GM21381 (cell line): ENCODE data around the gene TRAPPC4.
"Not testable (repeated sequence)": the region's sequence is repeated elsewhere in the genome, so short reads cannot be mapped to it uniquely, and the experiment has no call there.

Experiments
- ATAC-seq: cut with Tn5 transposase; IDR thresholded peaks from one replicate; pipeline ENCODE4 v1.9.1; 2021; ENCODE audit warnings: mild to moderate bottlenecking, moderate library complexity; ENCODE audit not compliant: unreplicated experiment

Gene TRAPPC4

GRCh38 chr11:119018074-119018938 lies at the start of gene TRAPPC4, which contains the start of gene RPS25:
TSS of gene TRAPPC4 (plus strand) at chr11:119018766. CDS start at chr11:119018796, 30 bp downstream.
TSS of gene RPS25 (minus strand) at chr11:119018343. CDS start at chr11:119018284, 59 bp downstream.
- ATAC-seq: peak; percentile 84

DNA sequence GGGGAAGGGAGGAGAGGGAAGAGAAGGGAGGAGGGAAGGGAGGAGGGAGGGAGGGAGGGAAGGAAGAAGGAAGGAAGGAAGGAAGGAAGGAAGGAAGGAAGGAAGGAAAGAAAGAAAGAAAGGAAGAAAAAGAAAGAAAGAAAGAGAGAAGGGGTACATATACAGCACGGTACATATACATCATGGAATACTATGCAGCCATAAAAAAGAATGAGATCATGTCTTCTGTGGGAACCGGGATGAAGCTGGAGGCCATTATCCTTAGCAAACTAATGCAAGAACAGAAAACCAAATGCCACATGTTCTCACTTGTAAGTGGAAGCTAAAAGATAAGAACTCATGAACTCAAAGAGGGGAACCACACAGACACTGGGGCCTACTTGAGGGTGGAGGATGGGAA lies 49.1 kb upstream of the TRAPPC4 start:
- not testable (repeated sequence) for ATAC-seq

DNA sequence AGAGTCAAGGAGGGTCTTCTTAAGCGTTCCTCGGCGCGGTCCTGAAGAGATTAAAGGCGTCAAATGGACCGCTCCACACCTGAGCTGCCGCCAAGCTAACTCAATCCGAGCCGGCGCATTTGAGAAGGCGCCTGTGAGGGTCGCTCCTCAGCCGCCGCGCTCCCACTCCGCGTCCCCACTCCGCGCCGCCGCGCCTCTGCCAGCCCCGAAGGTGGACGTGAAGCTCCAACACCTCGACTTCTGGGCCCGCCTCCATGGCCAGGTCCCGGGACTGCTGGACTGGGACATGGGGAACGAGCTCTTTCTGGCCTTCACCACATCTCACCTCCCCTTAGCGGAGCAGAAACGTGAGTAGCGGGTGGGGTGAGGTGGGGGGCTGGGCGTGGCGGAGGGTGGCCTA lies 46.9 kb upstream of the TRAPPC4 start, which contains the start of gene FOXR1:
FOXR1 (plus strand) TSS at position 116 of the 400 bp plus-strand sequence; CDS start at position 287, 171 bp downstream.
- no peak for ATAC-seq

DNA sequence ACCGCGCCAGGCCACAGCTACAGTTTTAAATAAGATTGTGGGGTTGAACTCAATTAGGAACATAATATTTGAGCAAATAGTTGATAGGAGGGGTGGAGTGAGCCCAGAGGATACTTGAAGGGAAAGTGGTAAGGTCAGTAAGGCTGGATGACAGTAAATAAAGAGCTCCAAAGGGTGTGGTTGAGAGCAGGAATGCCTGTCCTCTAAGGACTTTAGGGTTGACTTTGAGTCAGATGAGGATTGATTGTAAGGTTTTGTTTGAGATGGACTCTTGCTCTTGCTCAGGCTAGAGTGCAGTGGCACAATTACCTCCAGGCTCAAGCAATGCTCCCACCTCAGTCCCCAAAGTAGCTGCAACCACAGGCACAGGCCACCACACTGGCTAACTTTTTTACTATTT lies 44.6 kb upstream of the TRAPPC4 start:
- ATAC-seq: no peak

DNA sequence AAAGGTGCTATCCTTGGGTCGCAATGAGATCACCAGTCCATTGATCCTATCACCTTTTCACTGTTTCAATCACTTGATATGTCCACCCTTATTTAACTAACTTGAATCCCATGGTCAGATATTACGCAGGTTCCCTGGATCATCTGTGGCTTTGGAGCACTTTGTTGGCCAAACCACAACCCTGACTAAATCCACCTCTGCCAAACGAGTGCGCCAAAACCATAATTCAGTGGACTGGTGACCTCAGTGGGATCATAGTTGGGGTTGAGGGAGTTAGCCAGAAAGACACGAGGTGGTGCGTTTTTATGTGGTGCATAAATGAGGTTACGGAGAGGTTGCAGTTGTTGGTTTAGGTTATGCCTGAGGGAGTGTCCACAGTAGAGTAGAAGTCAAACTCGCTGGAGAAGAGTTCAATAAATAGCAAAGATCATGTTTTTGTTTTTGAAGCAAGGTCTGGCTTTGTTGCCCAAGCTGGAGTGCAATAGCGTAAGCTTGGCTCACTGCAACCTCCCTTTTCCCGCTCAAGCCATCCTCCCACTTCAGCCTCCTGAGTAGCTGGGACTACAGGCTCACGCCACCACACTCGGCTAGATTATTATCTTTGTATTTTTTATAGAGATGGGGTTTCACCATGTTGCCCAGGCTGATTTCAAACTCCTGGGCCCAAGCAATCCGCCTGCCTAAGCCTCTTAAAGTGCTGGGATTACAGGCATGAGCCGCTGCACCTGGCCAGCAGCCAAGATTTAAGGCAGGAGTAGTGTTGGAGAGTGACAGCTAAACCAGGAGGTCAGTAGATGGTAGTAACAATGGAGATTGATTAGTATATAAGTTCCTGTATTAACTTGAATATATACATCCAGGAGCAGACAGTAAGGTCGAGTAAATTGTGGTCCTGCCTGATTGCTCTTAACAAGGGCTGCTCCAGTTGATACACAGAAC lies 42.5 kb upstream of the TRAPPC4 start:
- no peak for ATAC-seq

- ATAC-seq: no peak
These were observed 39.1 kb upstream of the TRAPPC4 start for GRCh38 chr11:118979434-118979833.

- ATAC-seq: no peak
These were observed 38.2 kb upstream of the TRAPPC4 start for GRCh38 chr11:118980191-118980881.

DNA sequence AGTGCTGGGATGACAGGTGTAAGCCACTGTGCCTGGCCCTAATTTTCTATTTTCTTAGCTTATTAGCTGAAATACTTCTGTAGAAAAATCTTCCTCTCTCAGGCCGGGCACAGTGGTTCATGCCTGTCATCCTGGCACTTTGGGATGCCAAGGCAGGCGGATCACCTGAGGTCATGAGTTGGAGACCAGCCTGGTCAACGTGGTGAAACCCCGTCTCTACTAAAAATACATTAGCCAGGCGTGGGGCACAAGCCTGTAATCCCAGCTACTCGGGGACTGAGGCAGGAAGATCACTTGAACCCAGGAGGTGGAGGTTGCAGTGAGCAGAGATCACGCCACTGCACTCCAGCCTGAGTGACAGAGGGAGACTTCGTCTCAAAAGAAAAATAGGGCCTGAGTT lies 34.2 kb upstream of the TRAPPC4 start:
- ATAC-seq: not testable (repeated sequence)

- ATAC-seq: no peak
These were observed 33.7 kb upstream of the TRAPPC4 start for GRCh38 chr11:118984825-118985224.

DNA sequence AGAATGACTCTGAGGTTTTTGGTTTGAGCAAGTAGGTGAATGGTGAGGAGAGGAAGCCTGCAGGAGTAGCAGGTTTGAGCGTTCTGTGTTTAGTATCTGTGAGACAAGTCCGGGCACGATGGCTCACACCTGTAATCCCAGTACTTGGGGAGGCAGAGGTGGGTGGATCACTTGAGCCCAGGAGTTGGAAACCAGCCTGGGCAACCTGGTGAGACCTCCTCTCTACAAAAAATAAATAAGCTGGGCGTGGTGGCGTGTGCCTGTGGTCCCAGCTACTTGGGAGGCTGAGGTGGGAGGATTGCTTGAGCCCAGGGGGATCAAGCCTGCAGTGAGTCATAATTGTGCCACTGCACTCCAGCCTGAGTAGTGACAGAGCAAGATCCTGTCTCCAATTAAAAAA lies 30.3 kb upstream of the TRAPPC4 start:
- ATAC-seq: no peak

GRCh38 chr11:118991486-118992038 lies 27.0 kb upstream of the TRAPPC4 start:
- not testable (repeated sequence) for ATAC-seq

GRCh38 chr11:118996926-118997626 lies 21.5 kb upstream of the TRAPPC4 start:
- ATAC-seq: no peak

- ATAC-seq: peak; percentile 95
These were observed 20.8 kb upstream of the TRAPPC4 start, which contains the start of gene CENATAC for GRCh38 chr11:118997627-118998387. TSS of gene CENATAC (plus strand) at chr11:118998138. CDS start at chr11:118998198, 60 bp downstream.

DNA sequence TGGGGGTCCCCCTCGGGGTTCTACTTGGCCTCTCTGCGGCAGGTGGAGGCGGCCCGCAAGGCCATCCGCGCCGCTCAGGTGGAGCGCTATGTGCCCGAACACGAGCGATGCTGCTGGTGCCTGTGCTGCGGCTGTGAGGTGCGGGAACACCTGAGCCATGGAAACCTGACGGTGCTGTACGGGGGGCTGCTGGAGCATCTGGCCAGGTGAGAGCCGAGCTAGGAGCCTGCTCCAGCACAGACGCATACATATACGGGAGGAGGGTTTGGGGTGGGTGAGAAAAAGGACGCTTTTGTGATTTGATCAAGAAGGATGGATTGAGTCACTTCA lies 20.2 kb upstream of the TRAPPC4 start:
- peak; percentile 15 for ATAC-seq

GRCh38 chr11:118998822-118999221 lies 19.7 kb upstream of the TRAPPC4 start:
- ATAC-seq: no peak

GRCh38 chr11:119000906-119001305 lies 17.7 kb upstream of the TRAPPC4 start:
- ATAC-seq: no peak

- no peak for ATAC-seq
These were observed 11.9 kb upstream of the TRAPPC4 start for GRCh38 chr11:119006656-119007055.

- no peak for ATAC-seq
These were observed 7.0 kb upstream of the TRAPPC4 start for GRCh38 chr11:119011476-119012053.
